ENCODE data around the gene CLEC16A.

The CLEC16A gene

GRCh38 chr16:11134722-11135463, 190.5 kb downstream of the CLEC16A start:
- H3K36me3 ChIP-seq (ENCODE audit: insufficient read depth, low read length): no peaks in the 10 kb centered on the region
- H3K27ac ChIP-seq (ENCODE audit: low read depth, low read length): no peak overlapping the region
- H3K27me3 ChIP-seq (ENCODE audit: insufficient read depth, low read length): no peaks in the 10 kb centered on the region
- no peak overlapping the region for H3K9ac ChIP-seq (ENCODE audit: low read depth, low read length)
- no peak overlapping the region for H3K4me3 ChIP-seq (ENCODE audit: low read length)
- no peaks in the 10 kb centered on the region for H3K9me3 ChIP-seq (ENCODE audit: insufficient read depth, low read depth, low read length)
- WGBS: 95% methylated on average over 11 of the region's 11 CpGs
- H3K4me1 ChIP-seq (ENCODE audit: insufficient read depth, low read length): peaks cover 7% of the 10 kb centered on the region; the same call in 1 of the 2 replicates

GRCh38 chr16:11135464-11135973, 191.2 kb downstream of the CLEC16A start:
- 96% methylated on average over 11 of the region's 11 CpGs for WGBS

GRCh38 chr16:11136600-11136999, 192.2 kb downstream of the CLEC16A start:
- Histone ChIP-seq H3K4me1 (ENCODE audit: insufficient read depth, low read length) (peaks cover 7% of the 10 kb centered on the region; the same call in 1 of the 2 replicates), H3K27ac (ENCODE audit: low read depth, low read length) (no peak overlapping the region), H3K27me3 (ENCODE audit: insufficient read depth, low read length) (no peaks in the 10 kb centered on the region), H3K9ac (ENCODE audit: low read depth, low read length) (no peak overlapping the region), H3K4me3 (ENCODE audit: low read length) (no peak overlapping the region), H3K36me3 (ENCODE audit: insufficient read depth, low read length) (no peaks in the 10 kb centered on the region), H3K9me3 (ENCODE audit: insufficient read depth, low read depth, low read length) (no peaks in the 10 kb centered on the region)
- WGBS: 92% methylated on average over 7 of the region's 7 CpGs

More at GRCh38 chr16:11135464-11135973, 191.2 kb downstream of the CLEC16A start:
- Histone ChIP-seq H3K4me1 (ENCODE audit: insufficient read depth, low read length) (peaks cover 7% of the 10 kb centered on the region; the same call in 1 of the 2 replicates), H3K9me3 (ENCODE audit: insufficient read depth, low read depth, low read length) (no peaks in the 10 kb centered on the region), H3K9ac (ENCODE audit: low read depth, low read length) (no peak overlapping the region), H3K36me3 (ENCODE audit: insufficient read depth, low read length) (no peaks in the 10 kb centered on the region), H3K4me3 (ENCODE audit: low read length) (no peak overlapping the region), H3K27ac (ENCODE audit: low read depth, low read length) (no peak overlapping the region), H3K27me3 (ENCODE audit: insufficient read depth, low read length) (no peaks in the 10 kb centered on the region)

GRCh38 chr16:11138022-11138768, 193.8 kb downstream of the CLEC16A start:
- Histone ChIP-seq H3K9me3 (ENCODE audit: insufficient read depth, low read depth, low read length) (no peaks in the 10 kb centered on the region), H3K36me3 (ENCODE audit: insufficient read depth, low read length) (no peaks in the 10 kb centered on the region), H3K4me1 (ENCODE audit: insufficient read depth, low read length) (peaks cover 7% of the 10 kb centered on the region; the same call in 1 of the 2 replicates), H3K27me3 (ENCODE audit: insufficient read depth, low read length) (no peaks in the 10 kb centered on the region), H3K27ac (ENCODE audit: low read depth, low read length) (no peak overlapping the region), H3K4me3 (ENCODE audit: low read length) (no peak overlapping the region), H3K9ac (ENCODE audit: low read depth, low read length) (no peak overlapping the region)
- 93% methylated on average over 14 of the region's 14 CpGs for WGBS

GRCh38 chr16:11138769-11139325, 194.5 kb downstream of the CLEC16A start:
- Histone ChIP-seq H3K9me3 (ENCODE audit: insufficient read depth, low read depth, low read length) (no peaks in the 10 kb centered on the region), H3K27ac (ENCODE audit: low read depth, low read length) (no peak overlapping the region; the same call in 1 of the 2 replicates), H3K27me3 (ENCODE audit: insufficient read depth, low read length) (no peaks in the 10 kb centered on the region), H3K4me1 (ENCODE audit: insufficient read depth, low read length) (peaks cover 4% of the 10 kb centered on the region; the same call in 1 of the 2 replicates), H3K9ac (ENCODE audit: low read depth, low read length) (no peak overlapping the region), H3K4me3 (ENCODE audit: low read length) (no peak overlapping the region), H3K36me3 (ENCODE audit: insufficient read depth, low read length) (no peaks in the 10 kb centered on the region)
- 96% methylated on average over 8 of the region's 8 CpGs for WGBS

GRCh38 chr16:11139326-11140097, 195.1 kb downstream of the CLEC16A start:
- no peaks in the 10 kb centered on the region for H3K36me3 ChIP-seq (ENCODE audit: insufficient read depth, low read length)
- H3K4me1 ChIP-seq (ENCODE audit: insufficient read depth, low read length): peaks cover 4% of the 10 kb centered on the region; the same call in 1 of the 2 replicates
- H3K9ac ChIP-seq (ENCODE audit: low read depth, low read length): no peak overlapping the region
- 53% methylated on average over 5 of the region's 5 CpGs for WGBS
- H3K27ac ChIP-seq (ENCODE audit: low read depth, low read length): peak overlapping the region; percentile 32; the same call in 1 of the 2 replicates
- no peaks in the 10 kb centered on the region for H3K27me3 ChIP-seq (ENCODE audit: insufficient read depth, low read length)
- no peaks in the 10 kb centered on the region for H3K9me3 ChIP-seq (ENCODE audit: insufficient read depth, low read depth, low read length)
- H3K4me3 ChIP-seq (ENCODE audit: low read length): no peak overlapping the region

GRCh38 chr16:11140098-11140375, 195.7 kb downstream of the CLEC16A start:
- no peaks in the 10 kb centered on the region for H3K27me3 ChIP-seq (ENCODE audit: insufficient read depth, low read length)
- H3K4me1 ChIP-seq (ENCODE audit: insufficient read depth, low read length): peaks cover 4% of the 10 kb centered on the region; the same call in 1 of the 2 replicates
- 77% methylated on average over 8 of the region's 8 CpGs for WGBS
- no peak overlapping the region for H3K9ac ChIP-seq (ENCODE audit: low read depth, low read length)
- H3K9me3 ChIP-seq (ENCODE audit: insufficient read depth, low read depth, low read length): no peaks in the 10 kb centered on the region
- H3K27ac ChIP-seq (ENCODE audit: low read depth, low read length): peak overlapping the region; percentile 32; the same call in 1 of the 2 replicates
- H3K4me3 ChIP-seq (ENCODE audit: low read length): no peak overlapping the region
- no peaks in the 10 kb centered on the region for H3K36me3 ChIP-seq (ENCODE audit: insufficient read depth, low read length)

GRCh38 chr16:11140466-11140865, 196.1 kb downstream of the CLEC16A start:
- Histone ChIP-seq H3K9ac (ENCODE audit: low read depth, low read length) (no peak overlapping the region), H3K4me3 (ENCODE audit: low read length) (no peak overlapping the region), H3K36me3 (ENCODE audit: insufficient read depth, low read length) (no peaks in the 10 kb centered on the region), H3K4me1 (ENCODE audit: insufficient read depth, low read length) (peaks cover 4% of the 10 kb centered on the region; the same call in 1 of the 2 replicates), H3K9me3 (ENCODE audit: insufficient read depth, low read depth, low read length) (no peaks in the 10 kb centered on the region), H3K27ac (ENCODE audit: low read depth, low read length) (peak overlapping the region; percentile 32; the same call in 1 of the 2 replicates), H3K27me3 (ENCODE audit: insufficient read depth, low read length) (no peaks in the 10 kb centered on the region)
- WGBS: 70% methylated on average over 4 of the region's 4 CpGs

GRCh38 chr16:11140867-11141266, 196.5 kb downstream of the CLEC16A start:
- 69% methylated on average over 5 of the region's 5 CpGs for WGBS
- H3K4me1 ChIP-seq (ENCODE audit: insufficient read depth, low read length): peaks cover 4% of the 10 kb centered on the region; the same call in 1 of the 2 replicates
- H3K27ac ChIP-seq (ENCODE audit: low read depth, low read length): no peak overlapping the region
- no peaks in the 10 kb centered on the region for H3K36me3 ChIP-seq (ENCODE audit: insufficient read depth, low read length)
- no peak overlapping the region for H3K4me3 ChIP-seq (ENCODE audit: low read length)
- no peaks in the 10 kb centered on the region for H3K27me3 ChIP-seq (ENCODE audit: insufficient read depth, low read length)
- H3K9ac ChIP-seq (ENCODE audit: low read depth, low read length): no peak overlapping the region
- H3K9me3 ChIP-seq (ENCODE audit: insufficient read depth, low read depth, low read length): no peaks in the 10 kb centered on the region

GRCh38 chr16:11141409-11142260, 197.3 kb downstream of the CLEC16A start:
- 94% methylated on average over 26 of the region's 26 CpGs for WGBS
- H3K36me3 ChIP-seq (ENCODE audit: insufficient read depth, low read length): no peaks in the 10 kb centered on the region

More at GRCh38 chr16:11141409-11142260, 197.3 kb downstream of the CLEC16A start:
- Histone ChIP-seq H3K4me1 (ENCODE audit: insufficient read depth, low read length) (peaks cover 4% of the 10 kb centered on the region; the same call in 1 of the 2 replicates), H3K9ac (ENCODE audit: low read depth, low read length) (no peak overlapping the region), H3K4me3 (ENCODE audit: low read length) (no peak overlapping the region), H3K27ac (ENCODE audit: low read depth, low read length) (no peak overlapping the region), H3K9me3 (ENCODE audit: insufficient read depth, low read depth, low read length) (no peaks in the 10 kb centered on the region), H3K27me3 (ENCODE audit: insufficient read depth, low read length) (no peaks in the 10 kb centered on the region)

Data from HUES64 (cell line).